Stimulated activated CD8-positive, alpha-beta memory T cell treated with anti-CD3 and anti-CD28 coated beads, Interleukin-4, amount 100 ng/mL, for 1 hour (primary cell): ENCODE measurements around the gene TBX15.
"Not testable (repeated sequence)": the region's sequence is repeated elsewhere in the genome, so short reads cannot be mapped to it uniquely, and the experiment has no call there.

ENCODE experiments used
- DNase-seq, 2 donors: peaks; one replicate each; pipeline ENCODE4 v3.0.0-alpha.2; 2020; ENCODE audit warnings: low read depth in 2 of 2, low spot score in 1 of 2

Gene TBX15

GRCh38 chr1:118928739-118929554, 59.2 kb downstream of the TBX15 start:
- DNase-seq: no peak

GRCh38 chr1:118927427-118928187, 60.5 kb downstream of the TBX15 start:
- no peak for DNase-seq

GRCh38 chr1:118926261-118926660, 61.9 kb downstream of the TBX15 start:
- DNase-seq: no peak

GRCh38 chr1:118925651-118926050, 62.5 kb downstream of the TBX15 start:
- no peak for DNase-seq

- DNase-seq: no peak
Observed at GRCh38 chr1:118923319-118923718, 64.8 kb downstream of the TBX15 start.

GRCh38 chr1:118921994-118922393, 66.1 kb downstream of the TBX15 start:
- DNase-seq: no peak

- no peak for DNase-seq
Observed at GRCh38 chr1:118920124-118920717, 67.9 kb downstream of the TBX15 start.

GRCh38 chr1:118918940-118919259, 69.2 kb downstream of the TBX15 start:
- DNase-seq: no peak

- DNase-seq: no peak
Observed at GRCh38 chr1:118918230-118918939, 69.8 kb downstream of the TBX15 start.

GRCh38 chr1:118916346-118916745, 71.8 kb downstream of the TBX15 start:
- not testable (repeated sequence) for DNase-seq

GRCh38 chr1:118914379-118915161, 73.6 kb downstream of the TBX15 start:
- DNase-seq: no peak

GRCh38 chr1:118913818-118914217, 74.3 kb downstream of the TBX15 start:
- DNase-seq: no peak

GRCh38 chr1:118912574-118912973, 75.6 kb downstream of the TBX15 start:
- DNase-seq: no peak

- no peak for DNase-seq
Observed at GRCh38 chr1:118911571-118911970, 76.6 kb downstream of the TBX15 start.

- no peak for DNase-seq
Observed at GRCh38 chr1:118907466-118907865, 80.7 kb downstream of the TBX15 start.

- no peak for DNase-seq
Observed at GRCh38 chr1:118905671-118906070, 82.5 kb downstream of the TBX15 start.

GRCh38 chr1:118905196-118905595, 82.9 kb downstream of the TBX15 start:
- no peak for DNase-seq

- no peak for DNase-seq
Observed at GRCh38 chr1:118902711-118903191, 85.4 kb downstream of the TBX15 start.

GRCh38 chr1:118902299-118902698, 85.8 kb downstream of the TBX15 start:
- no peak for DNase-seq

GRCh38 chr1:118900643-118901440, 87.3 kb downstream of the TBX15 start:
- no peak for DNase-seq
